ENCODE results near the gene ARPIN. TPM values are rescaled to one million over a fixed set of nuclear protein-coding genes. Genes with fewer than 3 reads are reported as not detected.
A peak's percentile ranks its signal among the peaks of the same experiment; 100 is the strongest.

ARPIN gene
- total RNA-seq, 6 experiments from 2014 or later: 4.9 to 8.1 (median 6.9) TPM

DNA sequence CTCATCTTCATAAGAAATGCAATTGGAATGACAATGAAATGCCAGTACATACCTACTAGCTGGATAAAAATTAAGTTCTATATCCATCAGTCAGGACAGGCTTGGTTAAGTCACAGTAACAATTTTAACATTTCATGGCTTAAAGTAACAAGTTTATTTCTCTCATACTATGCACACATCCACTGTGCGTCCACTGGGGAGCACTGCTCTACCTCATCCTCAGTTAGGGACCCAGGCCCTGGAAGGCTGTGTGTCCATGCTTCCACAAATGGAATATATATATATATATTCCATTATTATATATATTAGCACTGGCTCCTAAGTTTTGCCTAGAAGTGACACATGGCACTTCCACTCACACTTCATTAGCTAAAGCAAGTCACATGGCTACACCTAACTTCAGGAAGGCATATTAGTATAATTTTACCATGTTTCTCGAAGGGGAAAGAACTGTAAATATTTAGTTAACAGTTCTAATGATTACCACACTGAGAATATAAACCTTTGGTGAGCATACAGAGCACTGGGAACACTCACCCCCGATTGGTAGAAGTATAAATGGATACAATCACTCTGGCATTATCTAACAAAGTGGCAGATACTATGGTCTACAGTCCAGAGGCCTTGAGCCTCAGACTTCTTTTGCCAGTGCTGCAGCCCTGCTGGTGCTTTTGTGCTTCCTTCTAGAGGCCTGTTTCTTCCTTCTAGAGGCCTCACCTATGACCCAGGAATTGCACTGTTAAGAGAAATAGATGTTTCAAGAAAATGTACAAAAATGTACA is 47.6 kb downstream of the ARPIN start:
- intact Hi-C loops (cut with DNase I): no loop called here
- peaks cover 0 to 22% (median 7%) of the 10 kb centered on the region in 4 donors for H3K4me1 ChIP-seq
- DNase-seq: no peak

GRCh38 chr15:89863918-89864317 is 48.8 kb downstream of the ARPIN start:
- Histone ChIP-seq H3K4me3 (no peak overlapping the region), H3K36me3 (peaks cover 0 to 8% (median 0%) of the 10 kb centered on the region in 4 donors), H3K9me3 (no peaks in the 10 kb centered on the region), H3K4me1 (peaks cover 0 to 28% (median 7%) of the 10 kb centered on the region in 4 donors), H3K27me3 (no peaks in the 10 kb centered on the region), H3K27ac (peak overlapping the region in 1 of 3 donors; percentile 45)
- intact Hi-C loops (cut with DNase I): no loop called here
- no peak for DNase-seq
- ATAC-seq: peak in 2 of 4 donors; percentile 40 to 50
- no peak for TF ChIP-seq POLR2A (IDR thresholded peaks at IDR 0.05)
- TF ChIP-seq, protein P1, sequence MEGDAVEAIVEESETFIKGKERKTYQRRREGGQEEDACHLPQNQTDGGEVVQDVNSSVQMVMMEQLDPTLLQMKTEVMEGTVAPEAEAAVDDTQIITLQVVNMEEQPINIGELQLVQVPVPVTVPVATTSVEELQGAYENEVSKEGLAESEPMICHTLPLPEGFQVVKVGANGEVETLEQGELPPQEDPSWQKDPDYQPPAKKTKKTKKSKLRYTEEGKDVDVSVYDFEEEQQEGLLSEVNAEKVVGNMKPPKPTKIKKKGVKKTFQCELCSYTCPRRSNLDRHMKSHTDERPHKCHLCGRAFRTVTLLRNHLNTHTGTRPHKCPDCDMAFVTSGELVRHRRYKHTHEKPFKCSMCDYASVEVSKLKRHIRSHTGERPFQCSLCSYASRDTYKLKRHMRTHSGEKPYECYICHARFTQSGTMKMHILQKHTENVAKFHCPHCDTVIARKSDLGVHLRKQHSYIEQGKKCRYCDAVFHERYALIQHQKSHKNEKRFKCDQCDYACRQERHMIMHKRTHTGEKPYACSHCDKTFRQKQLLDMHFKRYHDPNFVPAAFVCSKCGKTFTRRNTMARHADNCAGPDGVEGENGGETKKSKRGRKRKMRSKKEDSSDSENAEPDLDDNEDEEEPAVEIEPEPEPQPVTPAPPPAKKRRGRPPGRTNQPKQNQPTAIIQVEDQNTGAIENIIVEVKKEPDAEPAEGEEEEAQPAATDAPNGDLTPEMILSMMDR (IDR thresholded peaks at IDR 0.05): no peak

More for the DNA sequence above, 47.6 kb downstream of the ARPIN start:
- Histone ChIP-seq H3K27me3 (no peaks in the 10 kb centered on the region), H3K36me3 (peaks cover 0 to 8% (median 0%) of the 10 kb centered on the region in 4 donors), H3K27ac (peak overlapping the region; percentile 25 to 45 (median 27)), H3K9me3 (no peaks in the 10 kb centered on the region), H3K4me3 (no peak overlapping the region)
- WGBS (ENCODE audit: insufficient coverage, low coverage, low lambda C conversion rate, missing lambda C conversion rate): 42% methylated on average over 3 of the region's 3 CpGs
- ATAC-seq: peak; percentile 78 to 87 (median 84)
- TF ChIP-seq, protein P1 (IDR thresholded peaks at IDR 0.05): peak in 1 of 4 donors; percentile 8
- TF ChIP-seq POLR2A (IDR thresholded peaks at IDR 0.05): no peak

- Histone ChIP-seq H3K27ac (no peak overlapping the region), H3K9me3 (no peaks in the 10 kb centered on the region), H3K4me3 (no peak overlapping the region), H3K36me3 (peaks cover 0 to 8% (median 0%) of the 10 kb centered on the region in 4 donors), H3K4me1 (peaks cover 0 to 45% (median 9%) of the 10 kb centered on the region in 4 donors), H3K27me3 (no peaks in the 10 kb centered on the region)
- ATAC-seq (no peak), DNase-seq (no peak)
- 70% methylated on average over 2 of the region's 2 CpGs for WGBS (ENCODE audit: insufficient coverage, low coverage, low lambda C conversion rate, missing lambda C conversion rate)
- no peak for TF ChIP-seq POLR2A (IDR thresholded peaks at IDR 0.05)
- intact Hi-C loops (cut with DNase I): no loop called here
Measured at GRCh38 chr15:89860891-89861290, 51.9 kb downstream of the ARPIN start.

- Histone ChIP-seq H3K27ac (no peak overlapping the region), H3K4me1 (peaks cover 0 to 41% (median 7%) of the 10 kb centered on the region in 4 donors), H3K4me3 (no peak overlapping the region), H3K27me3 (no peaks in the 10 kb centered on the region), H3K9me3 (no peaks in the 10 kb centered on the region), H3K36me3 (peaks cover 0 to 8% (median 0%) of the 10 kb centered on the region in 4 donors)
- ATAC-seq (no peak), DNase-seq (no peak)
- 29% methylated on average over 3 of the region's 3 CpGs for WGBS (ENCODE audit: insufficient coverage, low coverage, low lambda C conversion rate, missing lambda C conversion rate)
- TF ChIP-seq, protein P1 (IDR thresholded peaks at IDR 0.05): no peak
- no peak for TF ChIP-seq POLR2A (IDR thresholded peaks at IDR 0.05)
- intact Hi-C loops (cut with DNase I): no loop called here
Measured at GRCh38 chr15:89860431-89860830, 52.3 kb downstream of the ARPIN start.

All from right lobe of liver (tissue), 6 donors.